ENCODE results near the gene CRYGN. TPM values are rescaled to one million over a fixed set of nuclear protein-coding genes. Genes with fewer than 3 reads are reported as not detected.

The CRYGN gene
- total RNA-seq, 2 donors from 2014 or later: 0.90 TPM; not detected in 1

DNA sequence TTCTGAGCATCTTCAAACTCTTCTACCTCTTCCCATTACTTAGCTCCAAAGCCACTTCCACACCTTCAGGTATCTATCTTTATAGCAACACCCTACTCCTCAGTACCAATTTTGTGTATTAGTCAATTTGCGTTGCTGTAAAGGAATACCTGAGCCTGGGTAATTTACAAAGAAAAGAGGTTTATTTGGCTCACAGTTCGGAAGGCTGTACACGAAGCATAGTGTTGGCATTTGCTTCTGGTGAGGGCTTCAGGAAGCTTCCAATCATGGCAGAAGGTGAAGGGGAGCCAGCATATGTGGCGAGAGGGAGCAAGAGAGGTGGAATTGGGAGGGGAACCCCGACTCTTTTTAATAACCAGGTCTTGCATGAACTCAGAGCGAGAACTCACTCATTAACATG is 17.6 kb upstream of the CRYGN start:
- H3K27ac ChIP-seq: no peak overlapping the region
- H3K36me3 ChIP-seq: no peaks in the 10 kb centered on the region
- H3K9me3 ChIP-seq: peaks cover 0 to 3% of the 10 kb centered on the region in 2 donors
- TF ChIP-seq, protein P1, sequence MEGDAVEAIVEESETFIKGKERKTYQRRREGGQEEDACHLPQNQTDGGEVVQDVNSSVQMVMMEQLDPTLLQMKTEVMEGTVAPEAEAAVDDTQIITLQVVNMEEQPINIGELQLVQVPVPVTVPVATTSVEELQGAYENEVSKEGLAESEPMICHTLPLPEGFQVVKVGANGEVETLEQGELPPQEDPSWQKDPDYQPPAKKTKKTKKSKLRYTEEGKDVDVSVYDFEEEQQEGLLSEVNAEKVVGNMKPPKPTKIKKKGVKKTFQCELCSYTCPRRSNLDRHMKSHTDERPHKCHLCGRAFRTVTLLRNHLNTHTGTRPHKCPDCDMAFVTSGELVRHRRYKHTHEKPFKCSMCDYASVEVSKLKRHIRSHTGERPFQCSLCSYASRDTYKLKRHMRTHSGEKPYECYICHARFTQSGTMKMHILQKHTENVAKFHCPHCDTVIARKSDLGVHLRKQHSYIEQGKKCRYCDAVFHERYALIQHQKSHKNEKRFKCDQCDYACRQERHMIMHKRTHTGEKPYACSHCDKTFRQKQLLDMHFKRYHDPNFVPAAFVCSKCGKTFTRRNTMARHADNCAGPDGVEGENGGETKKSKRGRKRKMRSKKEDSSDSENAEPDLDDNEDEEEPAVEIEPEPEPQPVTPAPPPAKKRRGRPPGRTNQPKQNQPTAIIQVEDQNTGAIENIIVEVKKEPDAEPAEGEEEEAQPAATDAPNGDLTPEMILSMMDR (IDR thresholded peaks at IDR 0.05): no peak
- no peak for DNase-seq (ENCODE audit: low spot score)
- H3K4me3 ChIP-seq: no peak overlapping the region
- H3K4me1 ChIP-seq: peaks cover 0 to 28% of the 10 kb centered on the region in 2 donors
- H3K27me3 ChIP-seq: no peaks in the 10 kb centered on the region

DNA sequence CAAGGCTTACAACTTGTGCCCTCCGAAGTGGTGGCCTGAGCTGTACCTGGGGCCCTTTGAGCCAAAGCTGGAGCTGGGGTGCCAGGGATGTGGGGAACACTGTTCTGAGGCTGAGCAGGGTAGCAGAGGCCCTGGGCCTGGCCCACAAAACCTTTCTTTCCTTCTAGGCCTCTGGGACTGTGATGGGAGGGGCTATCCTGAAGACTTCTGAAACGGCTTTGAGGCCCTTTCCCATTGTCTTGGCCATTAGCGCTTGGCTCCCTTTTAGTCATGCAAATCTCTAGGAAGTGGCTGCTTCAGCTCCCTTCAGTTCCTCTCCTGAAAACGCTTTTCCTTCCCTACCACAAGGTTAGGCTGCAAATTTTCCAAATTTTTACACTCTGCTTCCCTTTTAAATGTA is 16.8 kb upstream of the CRYGN start:
- H3K27ac ChIP-seq: no peak overlapping the region
- H3K27me3 ChIP-seq: no peaks in the 10 kb centered on the region
- H3K9me3 ChIP-seq: no peaks in the 10 kb centered on the region
- TF ChIP-seq, protein P1 (IDR thresholded peaks at IDR 0.05): no peak
- H3K36me3 ChIP-seq: no peaks in the 10 kb centered on the region
- peak; percentile 55 for DNase-seq (ENCODE audit: low spot score)
- H3K4me3 ChIP-seq: no peak overlapping the region
- peaks cover 0 to 28% of the 10 kb centered on the region in 2 donors for H3K4me1 ChIP-seq

DNA sequence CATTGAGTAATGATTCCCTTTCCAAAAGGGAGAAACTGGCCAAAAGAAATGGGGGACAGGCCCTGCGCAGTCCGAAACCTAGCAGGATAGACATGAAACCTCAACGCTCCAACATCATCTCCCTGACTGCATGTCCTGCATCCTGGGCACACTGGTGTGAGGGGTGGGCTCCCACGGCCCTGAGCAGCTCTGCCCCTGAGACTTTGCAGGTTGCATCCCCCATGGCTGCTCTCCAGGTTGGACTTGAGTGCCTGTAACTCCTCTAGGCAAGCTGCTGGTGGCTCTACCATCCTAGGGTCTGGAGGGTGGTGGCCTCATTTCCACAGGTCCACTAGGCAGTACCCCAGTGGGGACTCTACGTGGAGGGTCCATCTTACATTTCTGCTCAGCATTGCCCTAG is 16.3 kb upstream of the CRYGN start:
- no peak overlapping the region for H3K4me3 ChIP-seq
- peaks cover 0 to 23% of the 10 kb centered on the region in 2 donors for H3K4me1 ChIP-seq
- H3K9me3 ChIP-seq: no peaks in the 10 kb centered on the region
- no peak overlapping the region for H3K27ac ChIP-seq
- H3K36me3 ChIP-seq: no peaks in the 10 kb centered on the region
- DNase-seq (ENCODE audit: low spot score): peak; percentile 55
- no peaks in the 10 kb centered on the region for H3K27me3 ChIP-seq
- TF ChIP-seq, protein P1 (IDR thresholded peaks at IDR 0.05): no peak

DNA sequence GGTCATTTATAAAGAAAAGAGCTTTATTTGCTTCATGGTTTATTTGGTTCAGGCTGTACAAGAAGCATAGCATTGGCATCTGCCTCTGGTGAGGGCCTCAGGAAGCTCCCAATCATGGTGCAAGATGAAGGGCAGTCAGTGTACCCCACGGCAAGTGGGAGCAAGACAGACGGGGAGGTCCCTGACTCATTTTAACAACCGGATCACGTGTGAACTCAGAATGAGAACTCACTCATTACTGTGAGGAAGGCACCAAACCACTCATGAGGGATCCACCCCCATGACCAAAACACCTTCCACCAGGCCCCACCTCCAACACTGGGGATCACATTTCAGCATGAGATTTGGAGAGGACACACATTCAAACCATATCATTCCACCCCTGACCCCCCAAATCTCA is 15.7 kb upstream of the CRYGN start:
- Histone ChIP-seq H3K4me3 (no peak overlapping the region), H3K4me1 (peaks cover 0 to 17% of the 10 kb centered on the region in 2 donors), H3K36me3 (no peaks in the 10 kb centered on the region), H3K27me3 (no peaks in the 10 kb centered on the region), H3K9me3 (no peaks in the 10 kb centered on the region), H3K27ac (no peak overlapping the region)
- TF ChIP-seq, protein P1 (IDR thresholded peaks at IDR 0.05): no peak
- peak; percentile 50 for DNase-seq (ENCODE audit: low spot score)

DNA sequence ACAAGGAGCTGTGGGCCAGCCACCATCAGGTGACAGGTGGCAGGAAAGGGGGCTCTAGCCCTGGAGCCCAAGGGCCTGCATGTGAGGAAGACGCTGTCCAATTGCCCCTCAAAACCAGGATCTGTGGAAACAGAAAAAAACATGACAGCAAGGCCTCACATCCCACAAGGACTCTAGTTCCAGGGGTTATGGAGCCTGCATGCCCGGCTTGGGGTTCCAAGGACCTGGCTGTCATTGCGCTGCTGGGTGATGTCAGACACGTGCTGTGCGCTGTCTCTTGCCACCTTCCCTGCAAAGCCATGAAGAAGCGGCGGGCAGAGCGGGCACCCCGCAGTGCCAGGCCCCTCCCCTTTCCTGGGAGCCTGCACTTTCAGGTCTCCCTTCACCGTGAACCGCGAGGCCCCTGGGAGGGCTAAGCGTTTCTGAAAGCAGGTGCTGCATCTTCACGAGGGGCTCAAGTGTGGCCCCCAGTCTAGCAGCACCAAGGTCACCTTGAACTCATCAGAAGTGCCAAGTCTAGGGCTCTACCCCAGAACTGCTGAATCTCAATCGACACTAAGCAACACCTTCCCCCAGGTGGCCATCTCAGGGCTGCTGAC is 15.1 kb upstream of the CRYGN start:
- Histone ChIP-seq H3K9me3 (no peaks in the 10 kb centered on the region), H3K27ac (no peak overlapping the region), H3K4me1 (peaks cover 0 to 10% of the 10 kb centered on the region in 2 donors), H3K4me3 (no peak overlapping the region), H3K36me3 (no peaks in the 10 kb centered on the region), H3K27me3 (no peaks in the 10 kb centered on the region)
- TF ChIP-seq, protein P1 (IDR thresholded peaks at IDR 0.05): no peak
- DNase-seq (ENCODE audit: low spot score): peak; percentile 53

DNA sequence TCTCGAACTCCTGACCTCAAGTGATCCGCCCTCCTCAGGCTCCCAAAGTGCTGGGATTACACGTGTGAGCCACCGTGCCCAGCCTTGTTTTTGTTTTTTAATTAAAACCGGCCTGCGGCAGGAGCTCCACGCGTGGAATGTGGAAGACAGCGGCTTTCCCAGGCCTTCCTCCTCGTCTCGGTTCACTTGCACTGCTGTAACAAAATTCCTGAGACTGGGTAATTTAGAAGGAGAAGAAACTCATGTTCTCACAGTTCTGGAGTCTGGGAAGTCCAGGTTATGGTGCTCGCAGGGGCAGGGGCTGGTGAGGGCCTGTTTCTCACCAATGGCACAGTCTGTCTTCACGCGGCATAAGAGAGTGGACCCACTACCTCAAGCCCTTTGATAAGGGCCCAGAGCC is 14.4 kb upstream of the CRYGN start:
- TF ChIP-seq, protein P1 (IDR thresholded peaks at IDR 0.05): no peak
- no peak overlapping the region for H3K27ac ChIP-seq
- H3K9me3 ChIP-seq: no peaks in the 10 kb centered on the region
- H3K4me1 ChIP-seq: peaks cover 0 to 4% of the 10 kb centered on the region in 2 donors
- H3K4me3 ChIP-seq: no peak overlapping the region
- H3K27me3 ChIP-seq: no peaks in the 10 kb centered on the region
- no peaks in the 10 kb centered on the region for H3K36me3 ChIP-seq
- DNase-seq (ENCODE audit: low spot score): peak; percentile 53

Data from right atrium auricular region (tissue), 2 donors.